CD14-positive monocyte (primary cell): ENCODE measurements around the gene TBCC. TPM values are rescaled to one million over a fixed set of nuclear protein-coding genes. Genes with fewer than 3 reads are reported as not detected.

Source experiments
- DNase-seq, 3 donors: peaks; one replicate each; pipeline ENCODE4 v3.0.0-alpha.2; 2011 to 2022
- H2AFZ ChIP-seq: 2 replicates; pipeline ENCODE4 v1.6.0; 2012; ENCODE audit warnings: mild to moderate bottlenecking, low read depth, low read length, inconsistent platforms; ENCODE audit not compliant: insufficient read depth, poor library complexity, severe bottlenecking
- H3K27ac ChIP-seq, 2 donors: 1 replicate in 1 of 2; 2 replicates in 1 of 2; pipeline ENCODE4 v1.5.1; 2012 to 2013; ENCODE audit warnings: low read length in 2 of 2, control low read depth in 1 of 2, inconsistent platforms in 1 of 2, low read depth in 1 of 2, mild to moderate bottlenecking in 1 of 2
- H3K27me3 ChIP-seq, 2 donors: one replicate each; pipeline versions ENCODE4 v1.6.0 to v1.6.1; 2011 to 2013; ENCODE audit warnings: low read length in 2 of 2; ENCODE audit not compliant: control insufficient read depth in 2 of 2, insufficient read depth in 2 of 2
- H3K36me3 ChIP-seq, 2 donors: replicated peaks in 1 of 2; 1 replicate in 1 of 2; 2 replicates in 1 of 2; pipeline versions ENCODE4 v1.5.1 to v1.6.1; 2012 to 2013; ENCODE audit warnings: low read length in 2 of 2, control low read depth in 1 of 2, inconsistent platforms in 1 of 2, mild to moderate bottlenecking in 1 of 2; ENCODE audit not compliant: insufficient read depth in 2 of 2, control insufficient read depth in 1 of 2
- H3K4me1 ChIP-seq, 2 donors: 1 replicate in 1 of 2; 2 replicates in 1 of 2; pipeline versions ENCODE4 v1.5.1 to v1.6.1; 2012 to 2013; ENCODE audit warnings: low read length in 2 of 2, control low read depth in 1 of 2, inconsistent platforms in 1 of 2, mild to moderate bottlenecking in 1 of 2, moderate library complexity in 1 of 2; ENCODE audit not compliant: insufficient read depth in 2 of 2, control insufficient read depth in 1 of 2
- H3K4me2 ChIP-seq: replicated peaks from 2 replicates; pipeline ENCODE3; 2012; ENCODE audit warnings: low read length, moderate library complexity, mild to moderate bottlenecking; ENCODE audit not compliant: poor library complexity, severe bottlenecking; ENCODE audit errors: extremely low read depth
- H3K4me3 ChIP-seq, 3 experiments: fragments of 200-600 bp in 1 of 3; sonication (generic) in 1 of 3; replicated peaks in 1 of 3; 1 replicate in 2 of 3; 2 replicates in 1 of 3; pipeline ENCODE4 v1.5.1; 2011 to 2013; ENCODE audit warnings: low read length in 3 of 3, mild to moderate bottlenecking in 3 of 3, control low read depth in 2 of 3, low read depth in 2 of 3, inconsistent platforms in 1 of 3, moderate library complexity in 1 of 3
- H3K79me2 ChIP-seq: 2 replicates; pipeline ENCODE4 v1.6.0; 2012; ENCODE audit warnings: mild to moderate bottlenecking, control low read depth, inconsistent platforms, low read length, moderate library complexity; ENCODE audit not compliant: insufficient read depth
- H3K9ac ChIP-seq: 2 replicates; pipeline ENCODE4 v1.6.0; 2017; ENCODE audit warnings: low read length, mild to moderate bottlenecking; ENCODE audit not compliant: insufficient read depth, poor library complexity, severe bottlenecking
- H3K9me3 ChIP-seq, 2 donors: replicated peaks in 1 of 2; 1 replicate in 1 of 2; 2 replicates in 1 of 2; pipeline versions ENCODE4 v1.5.1 to v1.6.1; 2012 to 2013; ENCODE audit warnings: low read length in 2 of 2, control low read depth in 1 of 2; ENCODE audit not compliant: control insufficient read depth in 1 of 2, insufficient read depth in 1 of 2
- H4K20me1 ChIP-seq: 2 replicates; pipeline ENCODE4 v1.6.0; 2012; ENCODE audit warnings: mild to moderate bottlenecking, low read length, control low read depth, moderate library complexity; ENCODE audit not compliant: insufficient read depth
- H3K27ac Mint-ChIP-seq, 7 donors: one replicate each; pipeline ENCODE4 v1.8.0; 2020; ENCODE audit warnings: mild to moderate bottlenecking in 7 of 7, mixed read lengths in 7 of 7, moderate library complexity in 6 of 7, inconsistent platforms in 2 of 7
- H3K27me3 Mint-ChIP-seq, 3 donors: one replicate each; pipeline ENCODE4 v1.8.0; 2021 to 2022; ENCODE audit warnings: low read depth in 3 of 3, mild to moderate bottlenecking in 3 of 3, mixed read lengths in 3 of 3, moderate library complexity in 3 of 3, inconsistent platforms in 1 of 3
- H3K36me3 Mint-ChIP-seq, 2 donors: one replicate each; pipeline ENCODE4 v1.8.0; 2020; ENCODE audit warnings: mixed read lengths in 2 of 2, inconsistent platforms in 1 of 2, mild to moderate bottlenecking in 1 of 2
- H3K4me1 Mint-ChIP-seq: one replicate; pipeline ENCODE4 v1.8.0; 2020; ENCODE audit warnings: mild to moderate bottlenecking, mixed read lengths
- H3K4me3 Mint-ChIP-seq, 2 donors: one replicate each; pipeline ENCODE4 v1.8.0; 2020; ENCODE audit warnings: mild to moderate bottlenecking in 2 of 2, mixed read lengths in 2 of 2, moderate library complexity in 1 of 2
- H3K9me3 Mint-ChIP-seq, 7 donors: one replicate each; pipeline ENCODE4 v1.8.0; 2020 to 2022; ENCODE audit warnings: mixed read lengths in 7 of 7, mild to moderate bottlenecking in 6 of 7, moderate library complexity in 6 of 7, inconsistent platforms in 2 of 7
- WGBS: methylation state at CpG from one replicate; pipeline ENCODE4 v1.1.5; 2013; ENCODE audit warnings: missing lambda C conversion rate; ENCODE audit not compliant: insufficient coverage; 5-methylcytosine and 5-hydroxymethylcytosine counted together
- intact Hi-C, 2 donors: fragments of 100-400 bp; cut with micrococcal nuclease; formaldehyde crosslinking; loops; one replicate each; pipeline versions ENCODE4 v1.15.0 to v1.15.1; 2023
- polyA plus RNA-seq, 3 donors: library from polyadenylated mRNA; depleted of rRNA in 1 of 3; unstranded in 2 of 3; stranded (reverse) in 1 of 3; fragments of 300-500 nt in 2 of 3; fragments of >200 nt in 1 of 3; fragmentation: Illumina TruSeq in 2 of 3; gene quantifications; 1 replicate in 2 of 3; 2 replicates in 1 of 3; pipeline ENCODE4 v1.2.3, GENCODE V29; 2012 to 2021
- TF ChIP-seq, protein P1 (sequence below): fragments of 200-600 bp; IDR thresholded peaks from one replicate; pipeline ENCODE4 v1.8.0; 2022; ENCODE audit warnings: antibody characterized with exemption, mild to moderate bottlenecking

TBCC gene
- polyA plus RNA-seq, 3 donors, result 19.3 to 31.3 (median 30.7) TPM

DNA sequence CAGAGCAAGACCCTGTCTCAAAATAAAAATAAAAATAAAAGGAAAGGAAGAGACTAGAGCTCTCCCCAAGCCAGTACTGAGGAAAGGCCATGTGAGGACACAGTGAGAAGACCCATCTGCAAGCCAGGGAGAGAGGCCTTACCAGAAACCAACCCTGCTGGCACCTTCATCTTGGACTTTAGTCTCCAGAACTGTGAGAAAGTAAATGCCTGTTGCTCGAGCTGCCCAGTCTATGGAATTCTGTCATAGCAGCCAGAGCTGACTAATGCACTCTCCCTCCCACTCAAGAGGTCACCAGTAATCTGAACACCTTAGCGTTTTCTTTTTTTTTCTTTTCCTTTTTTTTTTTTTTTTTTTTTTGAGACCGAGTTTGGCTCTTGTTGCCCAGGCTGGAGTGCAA is 16.2 kb downstream of the TBCC start:
- Mint-ChIP-seq H3K4me1 (peaks cover 18% of the 10 kb centered on the region), H3K27me3 (peaks cover 2 to 9% (median 6%) of the 10 kb centered on the region in 3 donors), H3K27ac (peak overlapping the region in 2 of 7 donors; percentile 18 to 83), H3K9me3 (peaks cover 0 to 12% (median 4%) of the 10 kb centered on the region in 7 donors), H3K36me3 (no peaks in the 10 kb centered on the region), H3K4me3 (no peak overlapping the region)
- TF ChIP-seq, protein P1, sequence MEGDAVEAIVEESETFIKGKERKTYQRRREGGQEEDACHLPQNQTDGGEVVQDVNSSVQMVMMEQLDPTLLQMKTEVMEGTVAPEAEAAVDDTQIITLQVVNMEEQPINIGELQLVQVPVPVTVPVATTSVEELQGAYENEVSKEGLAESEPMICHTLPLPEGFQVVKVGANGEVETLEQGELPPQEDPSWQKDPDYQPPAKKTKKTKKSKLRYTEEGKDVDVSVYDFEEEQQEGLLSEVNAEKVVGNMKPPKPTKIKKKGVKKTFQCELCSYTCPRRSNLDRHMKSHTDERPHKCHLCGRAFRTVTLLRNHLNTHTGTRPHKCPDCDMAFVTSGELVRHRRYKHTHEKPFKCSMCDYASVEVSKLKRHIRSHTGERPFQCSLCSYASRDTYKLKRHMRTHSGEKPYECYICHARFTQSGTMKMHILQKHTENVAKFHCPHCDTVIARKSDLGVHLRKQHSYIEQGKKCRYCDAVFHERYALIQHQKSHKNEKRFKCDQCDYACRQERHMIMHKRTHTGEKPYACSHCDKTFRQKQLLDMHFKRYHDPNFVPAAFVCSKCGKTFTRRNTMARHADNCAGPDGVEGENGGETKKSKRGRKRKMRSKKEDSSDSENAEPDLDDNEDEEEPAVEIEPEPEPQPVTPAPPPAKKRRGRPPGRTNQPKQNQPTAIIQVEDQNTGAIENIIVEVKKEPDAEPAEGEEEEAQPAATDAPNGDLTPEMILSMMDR, result no peak
- H3K27ac ChIP-seq, result no peak overlapping the region
- no peak for DNase-seq
- H3K36me3 ChIP-seq, result no peaks in the 10 kb centered on the region
- no peaks in the 10 kb centered on the region for H3K79me2 ChIP-seq
- no peak overlapping the region for H2AFZ ChIP-seq
- H3K27me3 ChIP-seq, result no peaks in the 10 kb centered on the region
- no CpG with 5 or more reads among the region's 3 CpGs for WGBS
- peaks cover 0 to 7% of the 10 kb centered on the region in 2 donors for H3K9me3 ChIP-seq
- no peak overlapping the region for H3K4me2 ChIP-seq
- H3K4me1 ChIP-seq, result peaks cover 5 to 16% of the 10 kb centered on the region in 2 donors
- no peak overlapping the region for H3K4me3 ChIP-seq
- no peaks in the 10 kb centered on the region for H4K20me1 ChIP-seq
- intact Hi-C loops, result loop anchor here (5.0 to 10.0 kb wide), 2 partner anchors 55 to 67 kb away; partner anchors contain the start of gene BICRAL (in 1 of the 2)
- no peak overlapping the region for H3K9ac ChIP-seq

DNA sequence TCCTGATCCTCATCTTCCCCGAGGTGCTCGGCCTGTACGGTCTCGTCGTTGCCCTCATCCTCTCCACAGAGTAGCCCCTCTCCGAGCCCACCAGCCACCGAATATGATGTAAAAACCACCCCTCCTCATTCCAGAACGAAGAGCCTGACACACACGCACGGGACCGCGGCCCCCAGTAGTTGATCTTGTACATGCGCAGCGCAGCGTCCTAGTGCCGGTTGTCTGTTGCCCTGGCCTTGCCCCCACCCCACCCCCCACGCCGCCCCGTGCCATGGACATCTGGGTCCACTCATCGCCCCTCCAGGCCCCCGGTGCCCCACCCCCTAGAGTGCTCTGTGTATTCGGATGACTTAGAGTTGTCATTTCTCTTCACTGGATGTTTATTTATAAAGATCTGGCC is 18.3 kb downstream of the TBCC start:
- H3K27ac Mint-ChIP-seq, result peak overlapping the region in 1 of 7 donors; percentile 81
- Histone ChIP-seq H3K36me3 (no peaks in the 10 kb centered on the region), H3K79me2 (no peaks in the 10 kb centered on the region), H2AFZ (peak overlapping the region; percentile 97), H3K4me3 (peak overlapping the region in 1 of 3 experiments; percentile 77), H3K9ac (no peak overlapping the region), H3K4me1 (peaks cover 5 to 16% of the 10 kb centered on the region in 2 donors), H3K9me3 (peaks cover 0 to 7% of the 10 kb centered on the region in 2 donors), H4K20me1 (no peaks in the 10 kb centered on the region), H3K4me2 (peak overlapping the region; percentile 88), H3K27ac (no peak overlapping the region), H3K27me3 (no peaks in the 10 kb centered on the region)
- peak overlapping the region; percentile 95 to 99 for H3K4me3 Mint-ChIP-seq
- H3K36me3 Mint-ChIP-seq, result no peaks in the 10 kb centered on the region
- intact Hi-C loops, result loop anchor here (2.0 to 10.0 kb wide), 3 partner anchors 57 to 67 kb away; partner anchors contain the start of gene BICRAL (in 1 of the 2)
- H3K27me3 Mint-ChIP-seq, result peaks cover 2 to 8% (median 7%) of the 10 kb centered on the region in 3 donors
- peaks cover 0 to 9% (median 4%) of the 10 kb centered on the region in 7 donors for H3K9me3 Mint-ChIP-seq
- no peak for DNase-seq
- WGBS, result 86% methylated on average over 9 of the region's 22 CpGs
- TF ChIP-seq, protein P1, result no peak
- peaks cover 18% of the 10 kb centered on the region for H3K4me1 Mint-ChIP-seq
